Measurements from ENCODE around the gene GRB7.

The GRB7 gene

GRCh38 chr17:39701012-39701783, 36.5 kb upstream of the GRB7 start:
- Histone ChIP-seq H3K18ac (ENCODE audit: low read length) (no peak overlapping the region), H3K4me2 (ENCODE audit: low read length) (peak overlapping the region; percentile 84), H3K36me3 (ENCODE audit: control insufficient read depth, insufficient read depth, low read length) (no peaks in the 10 kb centered on the region), H2BK5ac (ENCODE audit: low read length) (no peak overlapping the region), H3K9ac (ENCODE audit: low read length) (peak overlapping the region; percentile 85), H3K79me1 (ENCODE audit: low read length) (peaks cover 10% of the 10 kb centered on the region), H3K79me2 (ENCODE audit: control insufficient read depth, insufficient read depth, low read length) (peaks cover 54% of the 10 kb centered on the region), H2BK120ac (ENCODE audit: low read depth, low read length) (no peak overlapping the region), H2AK5ac (ENCODE audit: low read length) (peak overlapping the region; percentile 23), H3K4me3 (ENCODE audit: low read length) (peak overlapping the region; percentile 70), H3K27me3 (ENCODE audit: insufficient read depth, low read length, poor library complexity) (no peaks in the 10 kb centered on the region), H4K8ac (ENCODE audit: low read depth, low read length) (no peak overlapping the region), H3K23ac (ENCODE audit: low read length) (no peak overlapping the region), H2BK15ac (replicated peaks; ENCODE audit: low read depth) (no peak overlapping the region), H4K5ac (ENCODE audit: low read length) (no peak overlapping the region), H3K56ac (ENCODE audit: low read length) (peak overlapping the region; percentile 90), H3K4ac (ENCODE audit: low read depth, low read length) (no peak overlapping the region), H3K27ac (ENCODE audit: low read depth, low read length) (no peak overlapping the region), H3K4me1 (ENCODE audit: control insufficient read depth, low read depth, low read length) (peaks cover 12% of the 10 kb centered on the region)
- WGBS (ENCODE audit: extremely low coverage, insufficient coverage, low lambda C conversion rate), result no CpG with 5 or more reads among the region's 10 CpGs
- peak; percentile 38 for DNase-seq

GRCh38 chr17:39701784-39702422, 35.8 kb upstream of the GRB7 start:
- Histone ChIP-seq H3K4ac (ENCODE audit: low read depth, low read length) (no peak overlapping the region), H3K56ac (ENCODE audit: low read length) (peak overlapping the region; percentile 90), H3K27ac (ENCODE audit: low read depth, low read length) (no peak overlapping the region), H2AK5ac (ENCODE audit: low read length) (no peak overlapping the region), H3K79me1 (ENCODE audit: low read length) (peaks cover 11% of the 10 kb centered on the region), H4K8ac (ENCODE audit: low read depth, low read length) (no peak overlapping the region), H2BK120ac (ENCODE audit: low read depth, low read length) (no peak overlapping the region), H3K18ac (ENCODE audit: low read length) (no peak overlapping the region), H3K36me3 (ENCODE audit: control insufficient read depth, insufficient read depth, low read length) (no peaks in the 10 kb centered on the region), H2BK15ac (replicated peaks; ENCODE audit: low read depth) (no peak overlapping the region), H4K5ac (ENCODE audit: low read length) (no peak overlapping the region), H3K9ac (ENCODE audit: low read length) (peak overlapping the region; percentile 85), H2BK5ac (ENCODE audit: low read length) (no peak overlapping the region), H3K79me2 (ENCODE audit: control insufficient read depth, insufficient read depth, low read length) (peaks cover 57% of the 10 kb centered on the region), H3K27me3 (ENCODE audit: insufficient read depth, low read length, poor library complexity) (no peaks in the 10 kb centered on the region), H3K4me1 (ENCODE audit: control insufficient read depth, low read depth, low read length) (peaks cover 12% of the 10 kb centered on the region), H3K4me2 (ENCODE audit: low read length) (peak overlapping the region; percentile 84), H3K23ac (ENCODE audit: low read length) (no peak overlapping the region), H3K4me3 (ENCODE audit: low read length) (no peak overlapping the region)
- WGBS (ENCODE audit: extremely low coverage, insufficient coverage, low lambda C conversion rate), result no CpG with 5 or more reads among the region's 4 CpGs
- DNase-seq, result no peak

- Histone ChIP-seq H3K4me1 (ENCODE audit: control insufficient read depth, low read depth, low read length) (peaks cover 12% of the 10 kb centered on the region), H3K23ac (ENCODE audit: low read length) (no peak overlapping the region), H3K4me2 (ENCODE audit: low read length) (no peak overlapping the region), H2BK15ac (replicated peaks; ENCODE audit: low read depth) (no peak overlapping the region), H3K79me1 (ENCODE audit: low read length) (peaks cover 12% of the 10 kb centered on the region), H3K27ac (ENCODE audit: low read depth, low read length) (no peak overlapping the region), H4K8ac (ENCODE audit: low read depth, low read length) (no peak overlapping the region), H3K4me3 (ENCODE audit: low read length) (no peak overlapping the region), H2AK5ac (ENCODE audit: low read length) (no peak overlapping the region), H3K56ac (ENCODE audit: low read length) (no peak overlapping the region), H3K27me3 (ENCODE audit: insufficient read depth, low read length, poor library complexity) (no peaks in the 10 kb centered on the region), H3K9ac (ENCODE audit: low read length) (no peak overlapping the region), H3K79me2 (ENCODE audit: control insufficient read depth, insufficient read depth, low read length) (peaks cover 57% of the 10 kb centered on the region), H2BK120ac (ENCODE audit: low read depth, low read length) (no peak overlapping the region), H3K36me3 (ENCODE audit: control insufficient read depth, insufficient read depth, low read length) (peaks cover 2% of the 10 kb centered on the region), H3K18ac (ENCODE audit: low read length) (no peak overlapping the region), H3K4ac (ENCODE audit: low read depth, low read length) (no peak overlapping the region), H2BK5ac (ENCODE audit: low read length) (no peak overlapping the region), H4K5ac (ENCODE audit: low read length) (no peak overlapping the region)
- no CpG with 5 or more reads among the region's 12 CpGs for WGBS (ENCODE audit: extremely low coverage, insufficient coverage, low lambda C conversion rate)
- no peak for DNase-seq
Observed at GRCh38 chr17:39702901-39703893, 34.5 kb upstream of the GRB7 start.

GRCh38 chr17:39703913-39704312, 33.8 kb upstream of the GRB7 start:
- Histone ChIP-seq H3K4ac (ENCODE audit: low read depth, low read length) (no peak overlapping the region), H4K8ac (ENCODE audit: low read depth, low read length) (no peak overlapping the region), H2BK5ac (ENCODE audit: low read length) (no peak overlapping the region), H3K27me3 (ENCODE audit: insufficient read depth, low read length, poor library complexity) (no peaks in the 10 kb centered on the region), H3K4me2 (ENCODE audit: low read length) (no peak overlapping the region), H2BK15ac (replicated peaks; ENCODE audit: low read depth) (no peak overlapping the region), H3K79me1 (ENCODE audit: low read length) (peaks cover 12% of the 10 kb centered on the region), H2AK5ac (ENCODE audit: low read length) (no peak overlapping the region), H3K27ac (ENCODE audit: low read depth, low read length) (no peak overlapping the region), H4K5ac (ENCODE audit: low read length) (no peak overlapping the region), H3K18ac (ENCODE audit: low read length) (no peak overlapping the region), H2BK120ac (ENCODE audit: low read depth, low read length) (no peak overlapping the region), H3K23ac (ENCODE audit: low read length) (no peak overlapping the region), H3K36me3 (ENCODE audit: control insufficient read depth, insufficient read depth, low read length) (peaks cover 6% of the 10 kb centered on the region), H3K9ac (ENCODE audit: low read length) (no peak overlapping the region), H3K56ac (ENCODE audit: low read length) (no peak overlapping the region), H3K79me2 (ENCODE audit: control insufficient read depth, insufficient read depth, low read length) (peaks cover 57% of the 10 kb centered on the region), H3K4me3 (ENCODE audit: low read length) (no peak overlapping the region), H3K4me1 (ENCODE audit: control insufficient read depth, low read depth, low read length) (peaks cover 12% of the 10 kb centered on the region)
- no peak for DNase-seq
- no CpG with 5 or more reads among the region's 5 CpGs for WGBS (ENCODE audit: extremely low coverage, insufficient coverage, low lambda C conversion rate)

GRCh38 chr17:39704821-39705551, 32.8 kb upstream of the GRB7 start:
- H3K27ac ChIP-seq (ENCODE audit: low read depth, low read length), result no peak overlapping the region
- peak overlapping the region; percentile 4 for H2BK5ac ChIP-seq (ENCODE audit: low read length)
- peak overlapping the region; percentile 80 for H3K56ac ChIP-seq (ENCODE audit: low read length)
- peaks cover 12% of the 10 kb centered on the region for H3K4me1 ChIP-seq (ENCODE audit: control insufficient read depth, low read depth, low read length)
- H3K4me2 ChIP-seq (ENCODE audit: low read length), result no peak overlapping the region
- no peak overlapping the region for H3K4me3 ChIP-seq (ENCODE audit: low read length)
- no peak overlapping the region for H2BK15ac ChIP-seq (replicated peaks; ENCODE audit: low read depth)
- peak overlapping the region; percentile 3 for H3K9ac ChIP-seq (ENCODE audit: low read length)
- H3K23ac ChIP-seq (ENCODE audit: low read length), result peak overlapping the region; percentile 96
- no CpG with 5 or more reads among the region's 11 CpGs for WGBS (ENCODE audit: extremely low coverage, insufficient coverage, low lambda C conversion rate)
- no peak overlapping the region for H4K5ac ChIP-seq (ENCODE audit: low read length)
- no peak overlapping the region for H2BK120ac ChIP-seq (ENCODE audit: low read depth, low read length)
- H3K79me2 ChIP-seq (ENCODE audit: control insufficient read depth, insufficient read depth, low read length), result peaks cover 57% of the 10 kb centered on the region
- H3K36me3 ChIP-seq (ENCODE audit: control insufficient read depth, insufficient read depth, low read length), result peaks cover 8% of the 10 kb centered on the region
- no peak overlapping the region for H4K8ac ChIP-seq (ENCODE audit: low read depth, low read length)
- H3K4ac ChIP-seq (ENCODE audit: low read depth, low read length), result no peak overlapping the region
- DNase-seq, result peak; percentile 45
- H3K27me3 ChIP-seq (ENCODE audit: insufficient read depth, low read length, poor library complexity), result no peaks in the 10 kb centered on the region
- no peak overlapping the region for H2AK5ac ChIP-seq (ENCODE audit: low read length)
- H3K18ac ChIP-seq (ENCODE audit: low read length), result no peak overlapping the region
- H3K79me1 ChIP-seq (ENCODE audit: low read length), result peaks cover 12% of the 10 kb centered on the region

Data from mesendoderm (in vitro differentiated cells).